GM23338 (cell line): ENCODE results near the gene KIAA1614. TPM values are rescaled to one million over a fixed set of nuclear protein-coding genes. Genes with fewer than 3 reads are reported as not detected.

ENCODE experiments used
- ATAC-seq: fragments of 200-7000 bp; cut with Tn5 transposase; 3 replicates; pipeline ENCODE4 v1.9.1; 2020
- DNase-seq: peaks from one replicate; pipeline ENCODE4 v3.0.0-alpha.2; 2015; ENCODE audit warnings: low spot score
- H2AFZ ChIP-seq: fragments of 200-600 bp; sonication (generic); 2 replicates; pipeline ENCODE4 v1.8.0; 2016; ENCODE audit warnings: antibody characterized with exemption, mild to moderate bottlenecking, moderate library complexity
- H3F3A ChIP-seq: fragments of 200-600 bp; sonication (generic); replicated peaks from 2 replicates; pipeline ENCODE4 v1.8.0; 2017; ENCODE audit warnings: antibody characterized with exemption, mixed run types, low read depth
- H3K27ac ChIP-seq: fragments of 200-600 bp; sonication (generic); 2 replicates; pipeline ENCODE4 v1.6.1; 2016; ENCODE audit warnings: low read depth
- H3K27me3 ChIP-seq: fragments of 200-600 bp; sonication (generic); 2 replicates; pipeline ENCODE4 v1.8.0; 2016; ENCODE audit warnings: mild to moderate bottlenecking, mixed run types, moderate library complexity; ENCODE audit not compliant: insufficient read depth
- H3K36me3 ChIP-seq: fragments of 200-600 bp; sonication (generic); 2 replicates; pipeline ENCODE4 v1.8.0; 2016; ENCODE audit warnings: mild to moderate bottlenecking; ENCODE audit not compliant: insufficient read depth
- H3K4me1 ChIP-seq: fragments of 200-600 bp; sonication (generic); 2 replicates; pipeline ENCODE4 v1.8.0; 2016; ENCODE audit warnings: mild to moderate bottlenecking, moderate library complexity; ENCODE audit not compliant: insufficient read depth
- H3K4me2 ChIP-seq: fragments of 200-600 bp; sonication (generic); 2 replicates; pipeline ENCODE4 v1.7.1; 2017; ENCODE audit warnings: mixed run types
- H3K4me3 ChIP-seq: fragments of 200-600 bp; sonication (generic); 2 replicates; pipeline ENCODE4 v1.6.1; 2016; ENCODE audit warnings: mixed run types
- H3K79me2 ChIP-seq: fragments of 200-600 bp; sonication (generic); replicated peaks from 2 replicates; pipeline ENCODE4 v1.8.0; 2017; ENCODE audit warnings: mild to moderate bottlenecking; ENCODE audit not compliant: insufficient read depth
- H3K9me2 ChIP-seq: fragments of 200-600 bp; sonication (generic); 2 replicates; pipeline ENCODE4 v1.8.0; 2017; ENCODE audit not compliant: insufficient read depth
- H4K20me1 ChIP-seq: fragments of 200-600 bp; sonication (generic); replicated peaks from 2 replicates; pipeline ENCODE4 v1.8.0; 2017; ENCODE audit warnings: mild to moderate bottlenecking; ENCODE audit not compliant: insufficient read depth
- H3K27ac Mint-ChIP-seq: 2 replicates; pipeline ENCODE4 v1.8.0; 2020; ENCODE audit warnings: inconsistent platforms, mild to moderate bottlenecking, moderate library complexity, mixed read lengths
- H3K27me3 Mint-ChIP-seq: 3 replicates; pipeline ENCODE4 v1.8.0; 2022; ENCODE audit warnings: low read depth, mild to moderate bottlenecking, moderate library complexity, mixed read lengths, inconsistent platforms; ENCODE audit not compliant: insufficient read depth, poor library complexity
- H3K36me3 Mint-ChIP-seq: 3 replicates; pipeline ENCODE4 v1.8.0; 2021; ENCODE audit warnings: low read depth, mild to moderate bottlenecking, inconsistent platforms, moderate library complexity, mixed read lengths
- H3K4me1 Mint-ChIP-seq: 3 replicates; pipeline ENCODE4 v1.8.0; 2020; ENCODE audit warnings: mild to moderate bottlenecking, inconsistent platforms, mixed read lengths
- H3K4me3 Mint-ChIP-seq: 3 replicates; pipeline ENCODE4 v1.8.0; 2021; ENCODE audit warnings: moderate library complexity, mild to moderate bottlenecking, inconsistent platforms, mixed read lengths
- H3K9me3 Mint-ChIP-seq: 3 replicates; pipeline ENCODE4 v1.8.0; 2020; ENCODE audit warnings: moderate library complexity, mild to moderate bottlenecking, inconsistent platforms, mixed read lengths
- polyA plus RNA-seq: library from polyadenylated mRNA; unstranded; fragments of >200 nt; fragmentation: Nextera tagmentation; extraction: Ambion mirVana; gene quantifications from 2 replicates; pipeline ENCODE4 v1.2.1, GENCODE V29; 2016
- total RNA-seq: library from RNA; depleted of rRNA; stranded (reverse); fragments of >200 nt; shearing (Covaris generic); gene quantifications from 2 replicates; pipeline ENCODE4 v1.2.3, GENCODE V29; 2014
- TF ChIP-seq, protein P1 (sequence below): fragments of 250-450 bp; sonication (Bioruptor Pico); IDR thresholded peaks from 2 replicates; pipeline ENCODE4 v1.5.0; 2020; ENCODE audit warnings: mild to moderate bottlenecking, moderate library complexity
- TF ChIP-seq, protein P2 (sequence below): IDR thresholded peaks from 2 replicates; pipeline ENCODE4 v1.6.1; 2016; ENCODE audit warnings: antibody characterized with exemption
- TF ChIP-seq, protein P3 (sequence below): IDR thresholded peaks from one replicate; pipeline ENCODE4 v1.6.1; 2018; ENCODE audit warnings: antibody characterized with exemption; ENCODE audit not compliant: unreplicated experiment

The KIAA1614 gene
- total and polyA plus RNA-seq, 2 experiments from 2014 or later, result 1.1 to 1.8 TPM

DNA sequence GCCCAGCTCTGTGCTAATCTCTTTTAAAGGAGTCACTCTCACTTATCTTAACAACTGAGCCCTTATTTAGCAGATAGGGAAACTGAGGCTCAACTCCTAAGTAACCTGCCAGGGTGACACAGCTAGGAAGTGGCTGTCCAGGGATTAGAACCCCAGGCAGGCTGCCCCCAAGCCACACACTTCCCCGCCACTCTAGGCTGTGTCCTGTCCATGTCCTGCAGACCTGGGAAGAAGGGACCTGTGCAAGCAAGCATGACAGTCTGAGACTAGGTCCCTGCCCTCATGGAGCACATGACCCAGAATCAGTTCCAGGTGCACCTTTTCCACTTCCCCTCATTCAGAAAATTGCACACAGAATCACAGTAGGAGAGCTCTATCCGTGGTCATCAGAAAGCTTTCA is 12.2 kb downstream of the KIAA1614 start (continued):
- TF ChIP-seq, protein P1, sequence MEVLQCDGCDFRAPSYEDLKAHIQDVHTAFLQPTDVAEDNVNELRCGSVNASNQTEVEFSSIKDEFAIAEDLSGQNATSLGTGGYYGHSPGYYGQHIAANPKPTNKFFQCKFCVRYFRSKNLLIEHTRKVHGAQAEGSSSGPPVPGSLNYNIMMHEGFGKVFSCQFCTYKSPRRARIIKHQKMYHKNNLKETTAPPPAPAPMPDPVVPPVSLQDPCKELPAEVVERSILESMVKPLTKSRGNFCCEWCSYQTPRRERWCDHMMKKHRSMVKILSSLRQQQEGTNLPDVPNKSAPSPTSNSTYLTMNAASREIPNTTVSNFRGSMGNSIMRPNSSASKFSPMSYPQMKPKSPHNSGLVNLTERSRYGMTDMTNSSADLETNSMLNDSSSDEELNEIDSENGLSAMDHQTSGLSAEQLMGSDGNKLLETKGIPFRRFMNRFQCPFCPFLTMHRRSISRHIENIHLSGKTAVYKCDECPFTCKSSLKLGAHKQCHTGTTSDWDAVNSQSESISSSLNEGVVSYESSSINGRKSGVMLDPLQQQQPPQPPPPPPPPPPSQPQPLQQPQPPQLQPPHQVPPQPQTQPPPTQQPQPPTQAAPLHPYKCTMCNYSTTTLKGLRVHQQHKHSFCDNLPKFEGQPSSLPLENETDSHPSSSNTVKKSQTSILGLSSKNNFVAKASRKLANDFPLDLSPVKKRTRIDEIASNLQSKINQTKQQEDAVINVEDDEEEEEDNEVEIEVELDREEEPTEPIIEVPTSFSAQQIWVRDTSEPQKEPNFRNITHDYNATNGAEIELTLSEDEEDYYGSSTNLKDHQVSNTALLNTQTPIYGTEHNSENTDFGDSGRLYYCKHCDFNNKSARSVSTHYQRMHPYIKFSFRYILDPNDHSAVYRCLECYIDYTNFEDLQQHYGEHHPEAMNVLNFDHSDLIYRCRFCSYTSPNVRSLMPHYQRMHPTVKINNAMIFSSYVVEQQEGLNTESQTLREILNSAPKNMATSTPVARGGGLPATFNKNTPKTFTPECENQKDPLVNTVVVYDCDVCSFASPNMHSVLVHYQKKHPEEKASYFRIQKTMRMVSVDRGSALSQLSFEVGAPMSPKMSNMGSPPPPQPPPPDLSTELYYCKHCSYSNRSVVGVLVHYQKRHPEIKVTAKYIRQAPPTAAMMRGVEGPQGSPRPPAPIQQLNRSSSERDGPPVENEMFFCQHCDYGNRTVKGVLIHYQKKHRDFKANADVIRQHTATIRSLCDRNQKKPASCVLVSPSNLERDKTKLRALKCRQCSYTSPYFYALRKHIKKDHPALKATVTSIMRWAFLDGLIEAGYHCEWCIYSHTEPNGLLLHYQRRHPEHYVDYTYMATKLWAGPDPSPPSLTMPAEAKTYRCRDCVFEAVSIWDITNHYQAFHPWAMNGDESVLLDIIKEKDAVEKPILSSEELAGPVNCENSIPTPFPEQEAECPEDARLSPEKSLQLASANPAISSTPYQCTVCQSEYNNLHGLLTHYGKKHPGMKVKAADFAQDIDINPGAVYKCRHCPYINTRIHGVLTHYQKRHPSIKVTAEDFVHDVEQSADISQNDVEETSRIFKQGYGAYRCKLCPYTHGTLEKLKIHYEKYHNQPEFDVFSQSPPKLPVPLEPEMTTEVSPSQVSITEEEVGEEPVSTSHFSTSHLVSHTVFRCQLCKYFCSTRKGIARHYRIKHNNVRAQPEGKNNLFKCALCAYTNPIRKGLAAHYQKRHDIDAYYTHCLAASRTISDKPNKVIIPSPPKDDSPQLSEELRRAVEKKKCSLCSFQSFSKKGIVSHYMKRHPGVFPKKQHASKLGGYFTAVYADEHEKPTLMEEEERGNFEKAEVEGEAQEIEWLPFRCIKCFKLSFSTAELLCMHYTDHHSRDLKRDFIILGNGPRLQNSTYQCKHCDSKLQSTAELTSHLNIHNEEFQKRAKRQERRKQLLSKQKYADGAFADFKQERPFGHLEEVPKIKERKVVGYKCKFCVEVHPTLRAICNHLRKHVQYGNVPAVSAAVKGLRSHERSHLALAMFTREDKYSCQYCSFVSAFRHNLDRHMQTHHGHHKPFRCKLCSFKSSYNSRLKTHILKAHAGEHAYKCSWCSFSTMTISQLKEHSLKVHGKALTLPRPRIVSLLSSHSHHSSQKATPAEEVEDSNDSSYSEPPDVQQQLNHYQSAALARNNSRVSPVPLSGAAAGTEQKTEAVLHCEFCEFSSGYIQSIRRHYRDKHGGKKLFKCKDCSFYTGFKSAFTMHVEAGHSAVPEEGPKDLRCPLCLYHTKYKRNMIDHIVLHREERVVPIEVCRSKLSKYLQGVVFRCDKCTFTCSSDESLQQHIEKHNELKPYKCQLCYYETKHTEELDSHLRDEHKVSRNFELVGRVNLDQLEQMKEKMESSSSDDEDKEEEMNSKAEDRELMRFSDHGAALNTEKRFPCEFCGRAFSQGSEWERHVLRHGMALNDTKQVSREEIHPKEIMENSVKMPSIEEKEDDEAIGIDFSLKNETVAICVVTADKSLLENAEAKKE (CRISPR knock-in tag), result no peak

DNA sequence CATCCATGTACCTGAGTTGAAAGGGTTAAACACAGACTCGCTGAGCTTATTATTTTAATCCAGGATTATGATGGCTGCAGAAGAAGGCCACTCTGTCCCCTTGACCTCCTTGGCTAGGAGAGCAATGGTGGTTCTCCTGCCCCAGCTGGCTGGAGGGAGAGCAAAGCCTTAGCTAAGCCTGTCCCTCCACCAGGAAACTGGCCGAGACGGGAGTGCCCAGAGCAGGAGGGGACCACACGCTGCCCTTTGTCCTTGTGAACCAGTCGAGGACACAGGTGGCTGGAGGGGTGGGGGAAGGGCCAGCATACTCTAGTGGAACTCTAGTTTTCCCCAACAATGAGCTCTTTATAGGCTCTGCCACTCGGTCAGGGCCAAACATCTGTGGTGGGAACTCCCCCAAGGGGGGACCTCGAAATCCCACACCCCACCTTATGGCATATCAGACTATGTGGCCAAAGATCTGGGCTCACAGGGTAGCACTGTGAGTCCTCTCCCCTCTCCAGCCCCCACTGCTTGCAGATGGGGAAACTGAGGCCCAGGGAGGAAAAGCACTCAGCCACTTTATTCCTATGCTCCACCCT is 12.9 kb downstream of the KIAA1614 start:
- Mint-ChIP-seq H3K4me3 (no peak overlapping the region), H3K27me3 (peaks cover 9% of the 10 kb centered on the region), H3K27ac (peak overlapping the region; percentile 74; the same call in 1 of the 2 replicates), H3K4me1 (peaks cover 73% of the 10 kb centered on the region), H3K9me3 (no peaks in the 10 kb centered on the region; the same call in 2 of the 3 replicates), H3K36me3 (no peaks in the 10 kb centered on the region)
- ATAC-seq (no peak; the same call in 2 of the 3 replicates), DNase-seq (peak; percentile 53)
- no peaks in the 10 kb centered on the region for H3K79me2 ChIP-seq
- no peak overlapping the region for H2AFZ ChIP-seq
- peaks cover 6% of the 10 kb centered on the region; the same call in 1 of the 2 replicates for H3K9me2 ChIP-seq
- no peaks in the 10 kb centered on the region for H3K27me3 ChIP-seq
- no peaks in the 10 kb centered on the region for H3K36me3 ChIP-seq
- peaks cover 45% of the 10 kb centered on the region for H3K4me1 ChIP-seq
- TF ChIP-seq, protein P1 (CRISPR knock-in tag), result no peak
- TF ChIP-seq, protein P2, sequence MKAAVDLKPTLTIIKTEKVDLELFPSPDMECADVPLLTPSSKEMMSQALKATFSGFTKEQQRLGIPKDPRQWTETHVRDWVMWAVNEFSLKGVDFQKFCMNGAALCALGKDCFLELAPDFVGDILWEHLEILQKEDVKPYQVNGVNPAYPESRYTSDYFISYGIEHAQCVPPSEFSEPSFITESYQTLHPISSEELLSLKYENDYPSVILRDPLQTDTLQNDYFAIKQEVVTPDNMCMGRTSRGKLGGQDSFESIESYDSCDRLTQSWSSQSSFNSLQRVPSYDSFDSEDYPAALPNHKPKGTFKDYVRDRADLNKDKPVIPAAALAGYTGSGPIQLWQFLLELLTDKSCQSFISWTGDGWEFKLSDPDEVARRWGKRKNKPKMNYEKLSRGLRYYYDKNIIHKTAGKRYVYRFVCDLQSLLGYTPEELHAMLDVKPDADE, result no peak
- TF ChIP-seq, protein P3, sequence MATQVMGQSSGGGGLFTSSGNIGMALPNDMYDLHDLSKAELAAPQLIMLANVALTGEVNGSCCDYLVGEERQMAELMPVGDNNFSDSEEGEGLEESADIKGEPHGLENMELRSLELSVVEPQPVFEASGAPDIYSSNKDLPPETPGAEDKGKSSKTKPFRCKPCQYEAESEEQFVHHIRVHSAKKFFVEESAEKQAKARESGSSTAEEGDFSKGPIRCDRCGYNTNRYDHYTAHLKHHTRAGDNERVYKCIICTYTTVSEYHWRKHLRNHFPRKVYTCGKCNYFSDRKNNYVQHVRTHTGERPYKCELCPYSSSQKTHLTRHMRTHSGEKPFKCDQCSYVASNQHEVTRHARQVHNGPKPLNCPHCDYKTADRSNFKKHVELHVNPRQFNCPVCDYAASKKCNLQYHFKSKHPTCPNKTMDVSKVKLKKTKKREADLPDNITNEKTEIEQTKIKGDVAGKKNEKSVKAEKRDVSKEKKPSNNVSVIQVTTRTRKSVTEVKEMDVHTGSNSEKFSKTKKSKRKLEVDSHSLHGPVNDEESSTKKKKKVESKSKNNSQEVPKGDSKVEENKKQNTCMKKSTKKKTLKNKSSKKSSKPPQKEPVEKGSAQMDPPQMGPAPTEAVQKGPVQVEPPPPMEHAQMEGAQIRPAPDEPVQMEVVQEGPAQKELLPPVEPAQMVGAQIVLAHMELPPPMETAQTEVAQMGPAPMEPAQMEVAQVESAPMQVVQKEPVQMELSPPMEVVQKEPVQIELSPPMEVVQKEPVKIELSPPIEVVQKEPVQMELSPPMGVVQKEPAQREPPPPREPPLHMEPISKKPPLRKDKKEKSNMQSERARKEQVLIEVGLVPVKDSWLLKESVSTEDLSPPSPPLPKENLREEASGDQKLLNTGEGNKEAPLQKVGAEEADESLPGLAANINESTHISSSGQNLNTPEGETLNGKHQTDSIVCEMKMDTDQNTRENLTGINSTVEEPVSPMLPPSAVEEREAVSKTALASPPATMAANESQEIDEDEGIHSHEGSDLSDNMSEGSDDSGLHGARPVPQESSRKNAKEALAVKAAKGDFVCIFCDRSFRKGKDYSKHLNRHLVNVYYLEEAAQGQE, result no peak
- H3K27ac ChIP-seq, result no peak overlapping the region
- no peak overlapping the region for H3K4me3 ChIP-seq
- peak overlapping the region; percentile 64 for H3K4me2 ChIP-seq
- no peaks in the 10 kb centered on the region for H3F3A ChIP-seq
- H4K20me1 ChIP-seq, result no peaks in the 10 kb centered on the region
